GM19455 (cell line): ENCODE results near the gene ZIM2.
"Not testable (repeated sequence)": the region's sequence is repeated elsewhere in the genome, so short reads cannot be mapped to it uniquely, and the experiment has no call there.

ENCODE experiments used
- ATAC-seq: cut with Tn5 transposase; IDR thresholded peaks from one replicate; pipeline ENCODE4 v1.9.1; 2021; ENCODE audit not compliant: unreplicated experiment

ZIM2 gene

GRCh38 chr19:56840451-56841192, at the start of gene ZIM2, which contains the start of gene PEG3:
TSS of gene ZIM2 (minus strand) at chr19:56840726. CDS start at chr19:56824277, 16,449 bp downstream.
TSS of gene PEG3 (minus strand) at chr19:56840726. CDS start at chr19:56824655, 16,071 bp downstream.
- ATAC-seq, result no peak

- ATAC-seq, result no peak
Observed at GRCh38 chr19:56885173-56885985, 44.9 kb upstream of the ZIM2 start.

- ATAC-seq, result no peak
Observed at GRCh38 chr19:56884441-56884840, 43.9 kb upstream of the ZIM2 start.

GRCh38 chr19:56880592-56881190, 40.2 kb upstream of the ZIM2 start:
- no peak for ATAC-seq

GRCh38 chr19:56877069-56877715, 36.7 kb upstream of the ZIM2 start:
- no peak for ATAC-seq

- ATAC-seq, result no peak
Observed at GRCh38 chr19:56875717-56876116, 35.2 kb upstream of the ZIM2 start.

- ATAC-seq, result no peak
Observed at GRCh38 chr19:56874530-56874929, 34.0 kb upstream of the ZIM2 start.

GRCh38 chr19:56873493-56873892, 33.0 kb upstream of the ZIM2 start:
- no peak for ATAC-seq

GRCh38 chr19:56869886-56870285, 29.4 kb upstream of the ZIM2 start:
- no peak for ATAC-seq

GRCh38 chr19:56868446-56868845, 27.9 kb upstream of the ZIM2 start:
- no peak for ATAC-seq

- ATAC-seq, result no peak
Observed at GRCh38 chr19:56866538-56866937, 26.0 kb upstream of the ZIM2 start.

GRCh38 chr19:56864443-56865125, 24.1 kb upstream of the ZIM2 start:
- no peak for ATAC-seq

- no peak for ATAC-seq
Observed at GRCh38 chr19:56862741-56863140, 22.2 kb upstream of the ZIM2 start.

GRCh38 chr19:56860409-56860808, 19.9 kb upstream of the ZIM2 start:
- not testable (repeated sequence) for ATAC-seq

GRCh38 chr19:56858026-56858425, 17.5 kb upstream of the ZIM2 start:
- ATAC-seq, result no peak

GRCh38 chr19:56856822-56857221, 16.3 kb upstream of the ZIM2 start:
- ATAC-seq, result no peak

GRCh38 chr19:56852361-56852760, 11.8 kb upstream of the ZIM2 start:
- not testable (repeated sequence) for ATAC-seq

- ATAC-seq, result no peak
Observed at GRCh38 chr19:56848166-56848565, 7.6 kb upstream of the ZIM2 start.

GRCh38 chr19:56842412-56842811, 1.9 kb upstream of the ZIM2 start:
- no peak for ATAC-seq

- ATAC-seq, result no peak
Observed at GRCh38 chr19:56841193-56841543, 642 bp upstream of the ZIM2 start.
